Bronchial epithelial cell (primary cell): Measurements from ENCODE around the gene ZNF283. TPM values are rescaled to one million over a fixed set of nuclear protein-coding genes. Genes with fewer than 3 reads are reported as not detected.
A peak's percentile ranks its signal among the peaks of the same experiment; 100 is the strongest.
"Not testable (repeated sequence)": the region's sequence is repeated elsewhere in the genome, so short reads cannot be mapped to it uniquely, and the experiment has no call there.

Source experiments
- DNase-seq: peaks from one replicate; pipeline ENCODE4 v3.0.0-alpha.2; 2010; ENCODE audit warnings: low read depth
- FAIRE-seq: peaks from 2 replicates; lab custom pipeline; 2011; peaks lifted over from hg19 to GRCh38; lab: Jason Lieb, UNC
- H3K27me3 ChIP-seq: 2 replicates; pipeline ENCODE4 v1.5.1; 2011; ENCODE audit warnings: low read length; ENCODE audit not compliant: control insufficient read depth, insufficient read depth
- H3K36me3 ChIP-seq: 2 replicates; pipeline ENCODE4 v1.5.1; 2011; ENCODE audit warnings: low read length; ENCODE audit not compliant: control insufficient read depth, insufficient read depth
- H3K4me3 ChIP-seq: 2 replicates; pipeline ENCODE4 v1.5.1; 2011; ENCODE audit warnings: mild to moderate bottlenecking, low read depth, low read length, control low read depth
- total RNA-seq: library from RNA; depleted of rRNA; stranded (reverse); fragments of >200 nt; gene quantifications from 2 replicates; pipeline ENCODE4 v1.2.1, GENCODE V29; 2014
- TF ChIP-seq, protein P1 (sequence below): IDR thresholded peaks from 2 replicates; pipeline ENCODE4 v1.5.1; 2011; ENCODE audit warnings: mild to moderate bottlenecking, moderate library complexity, low read length, control low read depth, inconsistent platforms; ENCODE audit not compliant: insufficient read depth, severe bottlenecking

Gene ZNF283
- total RNA-seq, 1 donor from 2014 or later = 12.4 TPM

DNA sequence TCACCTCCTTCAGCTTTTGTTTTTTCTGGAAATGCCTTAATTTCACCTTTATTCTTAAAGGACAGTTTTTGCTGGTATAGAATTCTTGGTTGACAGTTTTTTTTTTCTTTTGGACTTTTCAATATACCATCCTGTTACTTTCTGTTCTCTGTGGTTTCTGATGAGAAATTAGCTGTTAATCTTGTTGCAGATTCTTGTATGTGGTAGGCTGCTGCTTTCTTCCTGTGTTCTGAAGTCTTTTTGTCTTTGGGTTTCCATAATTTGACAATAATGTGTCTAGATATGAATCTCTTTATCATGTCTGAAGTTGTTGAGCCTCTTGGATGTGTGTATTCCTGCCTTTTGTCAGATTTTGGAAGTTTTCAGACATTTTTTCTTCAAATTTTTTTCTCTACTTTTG, 12.0 kb downstream of the ZNF283 start:
- TF ChIP-seq, protein P1, sequence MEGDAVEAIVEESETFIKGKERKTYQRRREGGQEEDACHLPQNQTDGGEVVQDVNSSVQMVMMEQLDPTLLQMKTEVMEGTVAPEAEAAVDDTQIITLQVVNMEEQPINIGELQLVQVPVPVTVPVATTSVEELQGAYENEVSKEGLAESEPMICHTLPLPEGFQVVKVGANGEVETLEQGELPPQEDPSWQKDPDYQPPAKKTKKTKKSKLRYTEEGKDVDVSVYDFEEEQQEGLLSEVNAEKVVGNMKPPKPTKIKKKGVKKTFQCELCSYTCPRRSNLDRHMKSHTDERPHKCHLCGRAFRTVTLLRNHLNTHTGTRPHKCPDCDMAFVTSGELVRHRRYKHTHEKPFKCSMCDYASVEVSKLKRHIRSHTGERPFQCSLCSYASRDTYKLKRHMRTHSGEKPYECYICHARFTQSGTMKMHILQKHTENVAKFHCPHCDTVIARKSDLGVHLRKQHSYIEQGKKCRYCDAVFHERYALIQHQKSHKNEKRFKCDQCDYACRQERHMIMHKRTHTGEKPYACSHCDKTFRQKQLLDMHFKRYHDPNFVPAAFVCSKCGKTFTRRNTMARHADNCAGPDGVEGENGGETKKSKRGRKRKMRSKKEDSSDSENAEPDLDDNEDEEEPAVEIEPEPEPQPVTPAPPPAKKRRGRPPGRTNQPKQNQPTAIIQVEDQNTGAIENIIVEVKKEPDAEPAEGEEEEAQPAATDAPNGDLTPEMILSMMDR = no peak
- no peak overlapping the region for H3K4me3 ChIP-seq
- H3K36me3 ChIP-seq = peaks cover 22% of the 10 kb centered on the region
- DNase-seq (no peak), FAIRE-seq (no peak)
- no peaks in the 10 kb centered on the region for H3K27me3 ChIP-seq

DNA sequence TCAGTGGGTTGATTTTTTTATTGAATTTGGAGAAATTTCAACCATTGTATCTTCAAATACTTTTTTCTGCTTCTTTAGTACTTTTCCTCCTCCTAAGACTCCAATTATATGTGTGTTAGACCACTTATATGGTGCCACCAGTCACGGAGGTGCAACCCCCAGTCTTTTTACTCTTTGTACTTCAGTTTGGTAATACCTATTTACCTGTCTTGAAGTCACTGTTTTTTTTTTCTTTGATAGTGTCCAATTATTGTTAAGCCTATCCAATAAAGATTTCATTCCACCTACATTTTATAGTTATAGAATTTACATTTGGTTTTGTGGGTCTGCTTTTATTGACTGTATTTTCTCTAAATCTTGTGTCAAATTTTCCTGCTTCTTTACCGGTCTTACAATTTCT, 14.9 kb downstream of the ZNF283 start:
- FAIRE-seq (no peak), DNase-seq (no peak)
- Histone ChIP-seq H3K36me3 (peaks cover 17% of the 10 kb centered on the region), H3K27me3 (no peaks in the 10 kb centered on the region), H3K4me3 (no peak overlapping the region)
- TF ChIP-seq, protein P1 = no peak

DNA sequence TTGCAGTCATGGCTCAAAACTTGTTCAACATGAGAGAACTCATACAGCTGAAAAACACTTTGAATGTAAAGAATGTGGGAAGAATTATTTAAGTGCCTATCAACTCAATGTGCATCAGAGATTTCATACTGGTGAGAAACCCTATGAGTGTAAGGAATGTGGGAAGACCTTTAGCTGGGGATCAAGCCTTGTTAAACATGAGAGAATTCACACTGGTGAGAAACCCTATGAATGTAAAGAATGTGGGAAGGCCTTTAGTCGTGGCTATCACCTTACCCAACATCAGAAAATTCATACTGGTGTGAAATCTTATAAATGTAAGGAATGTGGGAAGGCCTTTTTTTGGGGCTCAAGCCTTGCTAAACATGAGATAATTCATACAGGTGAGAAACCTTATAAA, 20.1 kb downstream of the ZNF283 start:
- H3K4me3 ChIP-seq = no peak overlapping the region
- no peak for FAIRE-seq
- TF ChIP-seq, protein P1 = no peak
- peak; percentile 1 for DNase-seq
- H3K36me3 ChIP-seq = peaks cover 5% of the 10 kb centered on the region
- no peaks in the 10 kb centered on the region for H3K27me3 ChIP-seq

DNA sequence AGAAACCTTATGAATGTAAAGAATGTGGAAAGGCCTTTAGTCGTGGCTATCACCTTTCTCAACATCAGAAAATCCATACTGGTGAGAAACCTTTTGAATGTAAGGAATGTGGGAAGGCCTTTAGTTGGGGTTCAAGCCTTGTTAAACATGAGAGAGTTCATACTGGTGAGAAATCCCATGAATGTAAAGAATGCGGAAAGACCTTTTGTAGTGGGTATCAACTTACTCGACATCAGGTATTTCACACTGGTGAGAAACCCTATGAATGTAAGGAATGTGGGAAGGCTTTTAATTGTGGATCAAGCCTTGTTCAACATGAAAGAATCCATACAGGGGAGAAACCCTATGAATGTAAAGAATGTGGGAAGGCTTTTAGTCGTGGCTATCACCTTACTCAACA, 20.8 kb downstream of the ZNF283 start:
- TF ChIP-seq, protein P1 = no peak

DNA sequence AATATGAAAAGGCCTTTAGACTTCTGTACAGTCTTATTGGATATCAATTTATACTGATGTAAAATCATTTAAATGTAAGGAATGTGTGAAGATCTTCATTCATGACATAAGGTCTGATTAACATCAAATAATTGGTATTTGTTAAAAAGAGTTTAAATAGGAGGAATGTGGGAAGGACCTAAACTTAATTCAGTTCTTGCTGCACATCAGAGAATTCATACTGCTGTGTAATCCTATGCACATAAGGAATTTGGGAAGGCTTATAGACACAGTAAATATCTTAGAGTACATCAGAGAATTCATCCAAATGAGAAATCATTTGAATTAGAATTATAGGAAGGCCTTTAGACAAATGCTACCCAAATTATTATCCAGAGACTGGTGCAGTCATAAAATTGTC, 21.7 kb downstream of the ZNF283 start:
- Histone ChIP-seq H3K4me3 (no peak overlapping the region), H3K27me3 (no peaks in the 10 kb centered on the region), H3K36me3 (peaks cover 3% of the 10 kb centered on the region)
- DNase-seq = no peak
- no peak for FAIRE-seq
- TF ChIP-seq, protein P1 = no peak

More for the DNA sequence above, 20.8 kb downstream of the ZNF283 start:
- FAIRE-seq (peak; percentile 72), DNase-seq (no peak)
- H3K36me3 ChIP-seq = peaks cover 3% of the 10 kb centered on the region
- no peaks in the 10 kb centered on the region for H3K27me3 ChIP-seq
- no peak overlapping the region for H3K4me3 ChIP-seq

DNA sequence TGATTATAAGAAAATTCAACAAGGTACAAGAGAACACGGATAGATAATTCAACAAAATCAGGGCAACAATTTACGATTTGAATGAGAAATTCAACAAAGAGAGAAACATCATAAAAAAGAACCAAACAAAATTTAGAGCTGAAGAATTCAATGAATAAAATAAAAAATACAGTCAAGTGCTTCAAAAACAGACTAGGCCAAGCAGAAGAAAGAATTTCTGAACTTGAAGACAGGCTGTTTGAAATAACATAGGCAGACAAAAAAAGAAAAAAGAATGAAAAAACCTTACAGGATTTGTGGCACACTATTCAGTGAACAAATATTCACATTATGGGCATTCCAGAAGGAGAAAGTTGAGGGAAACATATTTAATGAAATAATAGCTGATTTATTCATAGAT, 31.1 kb downstream of the ZNF283 start:
- TF ChIP-seq, protein P1 = no peak
- no peak for DNase-seq
- FAIRE-seq = no peak
- no peak overlapping the region for H3K4me3 ChIP-seq
- no peaks in the 10 kb centered on the region for H3K36me3 ChIP-seq
- H3K27me3 ChIP-seq = no peaks in the 10 kb centered on the region

DNA sequence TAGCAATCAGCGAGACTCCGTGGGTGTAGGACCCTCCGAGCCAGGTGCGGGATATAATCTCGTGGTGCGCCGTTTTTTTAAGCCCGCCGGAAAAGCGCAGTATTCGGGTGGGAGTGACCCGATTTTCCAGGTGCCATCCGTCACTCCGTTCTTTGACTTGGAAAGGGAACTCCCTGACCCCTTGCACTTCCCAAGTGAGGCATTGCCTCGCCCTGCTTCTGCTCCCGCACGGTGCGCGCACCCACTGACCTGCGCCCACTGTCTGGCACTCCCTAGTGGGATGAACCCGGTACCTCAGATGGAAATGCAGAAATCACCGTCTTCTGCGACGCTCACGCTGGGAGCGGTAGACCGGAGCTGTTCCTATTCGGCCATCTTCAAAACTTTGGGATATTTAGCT, 39.8 kb downstream of the ZNF283 start:
- not testable (repeated sequence) for H3K4me3 ChIP-seq, H3K36me3 ChIP-seq, DNase-seq, H3K27me3 ChIP-seq, FAIRE-seq
